CD4-positive, alpha-beta T cell (primary cell): ENCODE data around the gene RAPGEF1. TPM values are rescaled to one million over a fixed set of nuclear protein-coding genes. Genes with fewer than 3 reads are reported as not detected.
A peak's percentile ranks its signal among the peaks of the same experiment; 100 is the strongest.

Experiments
- ATAC-seq: fragments of 200-7000 bp; cut with Tn5 transposase; one replicate; pipeline ENCODE4 v1.10.0; 2022; ENCODE audit warnings: mild to moderate bottlenecking; ENCODE audit not compliant: poor library complexity
- CTCF ChIA-PET: fragments of 350-600 bp; sonication (Branson Sonifier 250); formaldehyde crosslinking; loops from one replicate; lab custom pipeline; 2021; ENCODE audit warnings: antibody characterized with exemption, inconsistent platforms; lab: Charles Lee
- POLR2A ChIA-PET: fragments of 350-600 bp; sonication (Branson Sonifier 250); formaldehyde crosslinking; loops from one replicate; lab custom pipeline; 2021; ENCODE audit warnings: antibody characterized with exemption, inconsistent platforms; lab: Charles Lee
- DNase-seq, 14 experiments: peaks; one replicate each; pipeline ENCODE4 v3.0.0-alpha.2; 2013 to 2020; ENCODE audit warnings: mixed read lengths in 2 of 14
- H3K27ac ChIP-seq, 2 donors: one replicate each; pipeline versions ENCODE4 v1.5.1 to v1.7.0; 2013; ENCODE audit warnings: low read length in 2 of 2, low read depth in 1 of 2, mild to moderate bottlenecking in 1 of 2
- H3K27me3 ChIP-seq, 2 experiments: 1 replicate in 1 of 2; 2 replicates in 1 of 2; pipeline versions ENCODE4 v1.6.1 to v1.7.0; 2013; ENCODE audit warnings: low read length in 2 of 2, control low read depth in 1 of 2, mild to moderate bottlenecking in 1 of 2, moderate library complexity in 1 of 2; ENCODE audit not compliant: insufficient read depth in 2 of 2, control insufficient read depth in 1 of 2
- H3K36me3 ChIP-seq: one replicate; pipeline ENCODE4 v1.6.1; 2013; ENCODE audit warnings: low read length, control low read depth; ENCODE audit not compliant: insufficient read depth
- H3K4me1 ChIP-seq: one replicate; pipeline ENCODE4 v1.6.1; 2013; ENCODE audit warnings: low read length, control low read depth; ENCODE audit not compliant: insufficient read depth
- H3K4me3 ChIP-seq: one replicate; pipeline ENCODE4 v1.5.1; 2013; ENCODE audit warnings: mild to moderate bottlenecking, low read length, moderate library complexity
- H3K9me3 ChIP-seq, 2 experiments: 1 replicate in 1 of 2; 2 replicates in 1 of 2; pipeline versions ENCODE4 v1.6.1 to v1.7.0; 2013; ENCODE audit warnings: low read length in 2 of 2, mild to moderate bottlenecking in 2 of 2, control low read depth in 1 of 2, moderate library complexity in 1 of 2; ENCODE audit not compliant: control insufficient read depth in 1 of 2, insufficient read depth in 1 of 2
- H3K27ac Mint-ChIP-seq: one replicate; pipeline ENCODE4 v1.8.0; 2020; ENCODE audit warnings: mixed read lengths
- H3K27me3 Mint-ChIP-seq: one replicate; pipeline ENCODE4 v1.8.0; 2021; ENCODE audit warnings: mixed read lengths
- H3K36me3 Mint-ChIP-seq: one replicate; pipeline ENCODE4 v1.8.0; 2021; ENCODE audit warnings: low read depth, mixed read lengths
- H3K4me1 Mint-ChIP-seq: one replicate; pipeline ENCODE4 v1.8.0; 2021; ENCODE audit warnings: low read depth, mixed read lengths
- H3K4me3 Mint-ChIP-seq: one replicate; pipeline ENCODE4 v1.8.0; 2020; ENCODE audit warnings: mild to moderate bottlenecking, mixed read lengths
- H3K9me3 Mint-ChIP-seq: one replicate; pipeline ENCODE4 v1.8.0; 2020; ENCODE audit warnings: mixed read lengths
- intact Hi-C, 2 experiments: fragments of 100-400 bp; cut with DNase I in 1 of 2; cut with micrococcal nuclease in 1 of 2; formaldehyde crosslinking; loops; one replicate each; pipeline versions ENCODE4 v1.15.1 to v1.9.0; 2023 to 2025; cut with DNase I, micrococcal nuclease
- total RNA-seq, 174 experiments: library from RNA in 2 of 174; stranded (reverse) in 2 of 174; gene quantifications; one replicate each; pipeline ENCODE4 v1.2.3 and lab custom pipeline; 2021 to 2026
- TF ChIP-seq, protein P1 (sequence below): fragments of 200-600 bp; IDR thresholded peaks from one replicate; pipeline ENCODE4 v1.8.0; 2022; ENCODE audit warnings: antibody characterized with exemption, mild to moderate bottlenecking

RAPGEF1 gene
- total RNA-seq, 2 experiments from 2014 or later, result 130 to 134 TPM

DNA sequence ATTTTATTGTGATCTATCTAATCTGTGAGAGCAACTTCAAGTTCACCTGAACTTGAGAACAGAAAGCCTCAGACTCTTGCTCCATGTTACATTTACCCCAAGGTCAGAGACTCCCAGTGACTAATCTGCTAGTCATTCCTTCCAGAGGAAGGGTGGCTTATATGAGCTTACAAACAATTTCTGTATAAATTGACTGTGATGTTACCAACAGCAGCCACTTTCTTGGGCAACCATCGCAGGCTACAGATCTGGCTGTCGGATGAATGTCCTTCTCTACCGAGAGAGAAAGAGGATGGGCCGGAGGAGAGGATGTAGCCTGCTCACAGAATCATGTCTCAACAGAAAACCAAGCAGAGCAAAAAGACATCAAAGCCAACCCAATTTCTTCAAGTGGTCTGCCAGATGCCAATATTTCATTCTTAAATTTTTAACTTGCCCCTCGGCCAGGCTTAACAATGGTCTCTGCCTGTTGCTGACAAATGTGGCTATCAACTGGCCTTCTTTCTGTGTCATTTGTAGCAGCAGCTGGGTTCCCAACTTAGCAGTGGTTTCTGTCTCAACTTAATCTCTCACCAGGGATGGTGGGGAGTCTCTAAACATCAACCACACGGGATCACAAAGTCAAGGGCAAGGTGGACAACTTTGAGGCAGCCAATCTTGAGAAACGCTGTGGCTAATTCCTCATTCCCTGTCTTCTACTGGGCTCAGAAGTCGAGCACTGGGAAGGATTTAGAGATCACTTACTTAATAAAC lies 81.3 kb downstream of the RAPGEF1 start:
- CTCF ChIA-PET, result interaction anchor here (1.4 to 2.4 kb wide), 2 partner anchors 10 to 81 kb away, joined by 3 to 11 read pairs; partner anchors contain the start of gene RAPGEF1
- Histone ChIP-seq H3K27ac (peak overlapping the region; percentile 47 to 71), H3K4me1 (peaks cover 75% of the 10 kb centered on the region), H3K4me3 (no peak overlapping the region), H3K9me3 (no peaks in the 10 kb centered on the region), H3K27me3 (no peaks in the 10 kb centered on the region), H3K36me3 (peaks cover 2% of the 10 kb centered on the region)
- no peaks in the 10 kb centered on the region for H3K9me3 Mint-ChIP-seq
- POLR2A ChIA-PET, result interaction anchor here (1.1 to 1.4 kb wide), 2 partner anchors 10 to 19 kb away, joined by 3 to 5 read pairs; no protein-coding TSS in a partner anchor
- peak overlapping the region; percentile 94 for H3K27ac Mint-ChIP-seq
- ATAC-seq (no peak), DNase-seq (peak in 3 of 14 experiments; percentile 45 to 59 (median 51))
- no peaks in the 10 kb centered on the region for H3K27me3 Mint-ChIP-seq
- intact Hi-C loops, result loop anchor here in 1 of 2 experiments (5.0 kb wide), 1 partner anchor 66 kb away; no protein-coding TSS in a partner anchor
- H3K4me3 Mint-ChIP-seq, result peak overlapping the region; percentile 5
- peaks cover 4% of the 10 kb centered on the region for H3K36me3 Mint-ChIP-seq
- peaks cover 82% of the 10 kb centered on the region for H3K4me1 Mint-ChIP-seq
- TF ChIP-seq, protein P1, sequence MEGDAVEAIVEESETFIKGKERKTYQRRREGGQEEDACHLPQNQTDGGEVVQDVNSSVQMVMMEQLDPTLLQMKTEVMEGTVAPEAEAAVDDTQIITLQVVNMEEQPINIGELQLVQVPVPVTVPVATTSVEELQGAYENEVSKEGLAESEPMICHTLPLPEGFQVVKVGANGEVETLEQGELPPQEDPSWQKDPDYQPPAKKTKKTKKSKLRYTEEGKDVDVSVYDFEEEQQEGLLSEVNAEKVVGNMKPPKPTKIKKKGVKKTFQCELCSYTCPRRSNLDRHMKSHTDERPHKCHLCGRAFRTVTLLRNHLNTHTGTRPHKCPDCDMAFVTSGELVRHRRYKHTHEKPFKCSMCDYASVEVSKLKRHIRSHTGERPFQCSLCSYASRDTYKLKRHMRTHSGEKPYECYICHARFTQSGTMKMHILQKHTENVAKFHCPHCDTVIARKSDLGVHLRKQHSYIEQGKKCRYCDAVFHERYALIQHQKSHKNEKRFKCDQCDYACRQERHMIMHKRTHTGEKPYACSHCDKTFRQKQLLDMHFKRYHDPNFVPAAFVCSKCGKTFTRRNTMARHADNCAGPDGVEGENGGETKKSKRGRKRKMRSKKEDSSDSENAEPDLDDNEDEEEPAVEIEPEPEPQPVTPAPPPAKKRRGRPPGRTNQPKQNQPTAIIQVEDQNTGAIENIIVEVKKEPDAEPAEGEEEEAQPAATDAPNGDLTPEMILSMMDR, result no peak

DNA sequence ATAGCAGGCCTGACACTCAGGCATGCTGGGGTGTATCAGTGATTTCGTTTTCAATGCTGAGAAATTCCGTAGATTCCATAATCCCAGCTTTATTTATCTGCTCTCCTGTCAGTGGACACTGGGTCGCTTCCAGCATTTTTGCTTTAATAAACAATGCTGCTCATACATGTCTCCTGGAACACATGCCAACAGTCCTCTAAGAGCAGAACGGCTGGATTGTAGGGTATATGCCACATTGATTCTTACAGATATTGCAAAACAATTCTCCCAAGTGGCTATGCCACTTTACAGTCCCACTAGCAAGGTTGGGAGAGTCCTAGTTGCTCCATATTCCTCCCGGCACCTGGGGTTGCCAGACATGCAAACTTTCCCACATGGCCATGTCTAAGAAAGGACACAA lies 81.9 kb downstream of the RAPGEF1 start:
- Mint-ChIP-seq H3K27me3 (no peaks in the 10 kb centered on the region), H3K4me1 (peaks cover 81% of the 10 kb centered on the region), H3K4me3 (peak overlapping the region; percentile 5), H3K27ac (peak overlapping the region; percentile 94), H3K36me3 (no peaks in the 10 kb centered on the region), H3K9me3 (no peaks in the 10 kb centered on the region)
- CTCF ChIA-PET, result interaction anchor here (1.4 to 2.4 kb wide), 2 partner anchors 11 to 81 kb away, joined by 3 to 11 read pairs; partner anchors contain the start of gene RAPGEF1
- H3K27me3 ChIP-seq, result no peaks in the 10 kb centered on the region
- H3K9me3 ChIP-seq, result no peaks in the 10 kb centered on the region
- intact Hi-C loops, result loop anchor here in 1 of 2 experiments (2.0 to 5.0 kb wide), 2 partner anchors 66 to 75 kb away; no protein-coding TSS in a partner anchor
- no peak for DNase-seq
- peaks cover 2% of the 10 kb centered on the region for H3K36me3 ChIP-seq
- H3K4me3 ChIP-seq, result no peak overlapping the region
- TF ChIP-seq, protein P1, result no peak
- H3K27ac ChIP-seq, result peak overlapping the region; percentile 47 to 71
- ATAC-seq, result no peak
- POLR2A ChIA-PET, result no interaction called here
- peaks cover 74% of the 10 kb centered on the region for H3K4me1 ChIP-seq

DNA sequence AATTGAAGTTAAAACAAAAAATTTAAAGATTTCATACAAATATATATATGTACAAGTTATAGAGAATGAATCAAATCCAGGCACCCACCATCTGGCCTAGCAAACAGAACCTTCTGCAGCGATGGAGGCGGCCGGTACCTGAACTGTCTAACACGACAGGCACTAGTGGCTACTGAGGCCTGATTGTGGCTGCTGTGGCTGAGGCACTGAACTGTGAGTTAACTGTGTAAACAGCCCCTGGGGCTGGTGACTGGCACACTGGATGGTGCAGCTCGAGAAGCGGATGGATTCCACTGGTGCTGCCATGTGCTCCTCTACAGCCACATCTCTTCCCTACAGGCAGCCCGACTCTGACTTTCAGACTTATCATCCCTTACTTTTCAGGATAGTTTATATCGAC lies 82.4 kb downstream of the RAPGEF1 start:
- Mint-ChIP-seq H3K36me3 (no peaks in the 10 kb centered on the region), H3K4me3 (peak overlapping the region; percentile 5), H3K27me3 (no peaks in the 10 kb centered on the region), H3K9me3 (no peaks in the 10 kb centered on the region), H3K27ac (peak overlapping the region; percentile 94), H3K4me1 (peaks cover 77% of the 10 kb centered on the region)
- TF ChIP-seq, protein P1, result no peak
- POLR2A ChIA-PET, result interaction anchor here (1.2 to 1.3 kb wide), 2 partner anchors 21 to 86 kb away, joined by 4 to 5 read pairs; no protein-coding TSS in a partner anchor
- Histone ChIP-seq H3K36me3 (peaks cover 2% of the 10 kb centered on the region), H3K27ac (peak overlapping the region; percentile 71 to 76), H3K4me1 (peaks cover 70% of the 10 kb centered on the region), H3K4me3 (no peak overlapping the region), H3K27me3 (no peaks in the 10 kb centered on the region), H3K9me3 (no peaks in the 10 kb centered on the region)
- DNase-seq, result peak in 1 of 14 experiments; percentile 43
- CTCF ChIA-PET, result interaction anchor here (2.4 kb wide), 1 partner anchor 11 kb away, joined by 11 read pairs; no protein-coding TSS in a partner anchor
- no peak for ATAC-seq
- intact Hi-C loops, result loop anchor here in 1 of 2 experiments (2.0 to 5.0 kb wide), 2 partner anchors 65 to 75 kb away; no protein-coding TSS in a partner anchor
